HG03064 (cell line): Measurements from ENCODE around the gene SCAF8.
A peak's percentile ranks its signal among the peaks of the same experiment; 100 is the strongest.
"Not testable (repeated sequence)": the region's sequence is repeated elsewhere in the genome, so short reads cannot be mapped to it uniquely, and the experiment has no call there.

Experiments used
- ATAC-seq: cut with Tn5 transposase; IDR thresholded peaks from one replicate; pipeline ENCODE4 v1.9.1; 2021; ENCODE audit warnings: low read depth; ENCODE audit not compliant: unreplicated experiment

The SCAF8 gene

GRCh38 chr6:154733183-154733625 lies at the start of gene SCAF8:
Gene SCAF8 (plus strand): TSS chr6:154733416. CDS start chr6:154733901, 485 bp downstream.
- peak; percentile 82 for ATAC-seq

GRCh38 chr6:154683756-154684523 lies 49.3 kb upstream of the SCAF8 start:
- ATAC-seq = peak; percentile 83

DNA sequence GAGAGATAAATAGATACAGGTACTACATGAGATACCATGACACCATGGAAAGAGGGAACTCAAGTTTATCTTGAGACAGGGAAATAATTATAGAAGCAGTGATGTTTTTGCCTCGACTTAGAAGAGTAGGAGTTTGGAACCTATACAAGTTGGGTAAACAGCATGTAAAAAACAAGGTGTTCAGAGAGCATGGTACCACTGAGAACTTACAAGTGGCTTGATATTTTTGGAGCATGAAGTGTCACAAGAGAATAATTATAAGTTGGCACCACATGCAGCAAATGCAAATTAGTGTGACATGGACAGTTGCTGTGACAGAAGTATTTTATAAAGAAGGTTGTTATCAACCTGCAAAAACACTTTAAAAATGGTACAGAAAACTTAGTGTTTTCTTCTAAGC lies 47.1 kb upstream of the SCAF8 start:
- no peak for ATAC-seq

GRCh38 chr6:154689493-154690255 lies 43.5 kb upstream of the SCAF8 start:
- no peak for ATAC-seq

GRCh38 chr6:154690857-154691256 lies 42.4 kb upstream of the SCAF8 start:
- no peak for ATAC-seq

GRCh38 chr6:154696661-154697060 lies 36.6 kb upstream of the SCAF8 start:
- no peak for ATAC-seq

GRCh38 chr6:154703124-154703523 lies 30.1 kb upstream of the SCAF8 start:
- no peak for ATAC-seq

DNA sequence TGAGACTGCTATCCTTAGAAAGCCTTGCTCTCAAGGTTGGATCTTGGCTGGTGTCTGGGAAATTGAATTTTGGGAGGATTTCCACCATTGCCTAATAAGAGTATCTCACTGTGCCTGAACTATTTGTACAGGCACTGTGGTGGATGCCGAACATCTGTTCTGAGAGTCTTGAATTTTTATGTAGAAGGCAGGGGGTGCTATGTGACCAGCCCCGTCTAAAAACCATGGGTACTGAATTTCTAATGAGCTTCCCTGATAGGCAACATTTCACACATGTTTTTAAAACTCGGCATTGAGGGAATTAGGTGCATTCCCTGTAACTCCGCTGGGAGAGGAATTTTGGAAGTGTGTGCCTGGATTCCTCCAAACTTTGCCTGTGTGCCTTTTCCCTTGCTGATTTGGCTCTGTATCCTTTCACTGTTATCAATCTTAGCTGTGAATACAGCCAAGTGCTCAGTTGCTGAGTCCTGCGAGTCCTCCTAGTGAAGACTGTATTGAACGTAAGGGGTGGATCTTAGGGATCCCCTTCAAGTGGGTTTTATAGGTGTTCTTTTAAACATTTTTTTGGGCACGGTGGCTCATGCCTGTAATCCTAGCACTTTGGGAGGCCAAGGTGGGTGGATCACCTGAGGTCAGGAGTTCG lies 27.6 kb upstream of the SCAF8 start:
- no peak for ATAC-seq

DNA sequence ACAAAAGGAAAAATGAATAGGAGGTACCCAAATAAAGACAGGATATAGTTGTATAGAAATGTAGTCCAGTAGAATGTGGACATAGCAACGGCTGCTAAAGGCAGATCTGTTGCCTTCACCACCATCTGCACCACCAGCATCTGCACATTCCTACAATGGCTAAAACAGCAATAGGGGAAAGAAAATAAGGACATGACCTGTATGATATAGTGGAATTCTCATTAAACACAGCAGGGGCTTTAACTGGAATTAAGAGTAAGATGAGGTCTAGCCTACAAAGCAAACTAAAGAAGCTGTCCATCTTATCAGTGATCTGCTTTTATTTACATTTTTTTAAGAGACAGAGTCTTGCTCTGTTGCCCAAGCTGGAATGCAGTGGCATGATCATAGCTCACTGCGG lies 26.8 kb upstream of the SCAF8 start:
- ATAC-seq = no peak

DNA sequence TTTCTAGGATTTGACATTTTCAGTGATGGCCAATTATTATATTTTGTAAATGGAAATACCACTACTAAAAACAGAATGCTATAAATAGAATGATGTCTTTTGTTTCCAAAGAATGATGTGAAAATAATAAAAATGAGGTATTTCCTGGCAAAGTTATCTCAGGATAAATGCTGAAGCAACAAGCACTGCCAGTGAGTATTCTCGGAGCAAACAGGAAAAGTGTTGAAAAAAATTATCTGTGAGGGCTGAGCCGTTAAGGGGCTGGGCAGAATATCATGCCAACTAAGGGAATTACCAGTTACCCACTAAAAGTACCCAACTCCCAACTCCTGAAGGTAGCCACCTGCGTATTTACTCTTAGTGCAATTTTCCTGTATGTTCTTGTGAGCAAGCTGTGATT lies 23.6 kb upstream of the SCAF8 start:
- ATAC-seq = no peak

- ATAC-seq = no peak
Measured at GRCh38 chr6:154710689-154711088, 22.5 kb upstream of the SCAF8 start.

GRCh38 chr6:154715446-154715845 lies 17.8 kb upstream of the SCAF8 start:
- ATAC-seq = no peak

- not testable (repeated sequence) for ATAC-seq
Measured at GRCh38 chr6:154716350-154716749, 16.9 kb upstream of the SCAF8 start.

GRCh38 chr6:154719433-154719832 lies 13.8 kb upstream of the SCAF8 start:
- no peak for ATAC-seq

- ATAC-seq = no peak
Measured at GRCh38 chr6:154719854-154720253, 13.4 kb upstream of the SCAF8 start.

DNA sequence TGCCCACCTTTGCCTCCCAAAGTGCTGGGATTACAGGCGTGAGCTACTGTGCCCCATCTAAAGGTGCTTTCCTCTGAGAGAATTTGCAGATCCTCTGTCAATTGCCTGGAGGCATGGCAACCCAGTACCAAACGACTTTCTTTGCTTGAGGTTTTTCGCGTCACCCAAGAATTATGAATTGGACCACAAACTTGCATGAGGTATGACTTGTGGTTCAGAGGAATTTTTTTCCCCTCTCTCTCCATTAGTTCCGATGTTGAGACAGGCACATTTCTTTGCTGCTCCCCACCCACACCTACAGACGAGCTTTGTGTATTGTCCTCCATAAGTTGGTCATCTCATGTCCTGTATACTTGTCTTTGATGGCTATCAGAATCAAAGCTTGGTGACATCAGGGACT lies 11.8 kb upstream of the SCAF8 start:
- ATAC-seq = no peak

DNA sequence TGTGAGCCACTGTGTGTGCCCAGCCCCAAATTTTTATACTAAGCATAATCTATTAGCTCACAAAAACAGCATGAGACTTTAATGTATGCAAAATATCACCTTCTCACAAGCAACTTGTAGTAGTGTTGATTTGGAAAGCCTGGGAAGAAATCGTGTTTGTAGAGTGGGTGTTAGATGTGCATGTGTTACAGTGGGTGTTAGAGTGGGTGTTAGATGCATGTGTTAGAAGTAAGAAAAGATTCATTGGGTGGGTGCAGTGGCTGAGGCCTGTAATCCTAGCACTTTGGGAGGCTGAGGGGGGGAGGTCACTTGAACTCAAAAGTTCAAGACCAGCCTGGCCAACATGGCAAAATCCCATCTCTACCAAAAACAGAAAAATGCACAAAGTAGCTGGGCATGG lies 6.3 kb upstream of the SCAF8 start:
- no peak for ATAC-seq

- no peak for ATAC-seq
Measured at GRCh38 chr6:154731296-154732218, 1.7 kb upstream of the SCAF8 start.

DNA sequence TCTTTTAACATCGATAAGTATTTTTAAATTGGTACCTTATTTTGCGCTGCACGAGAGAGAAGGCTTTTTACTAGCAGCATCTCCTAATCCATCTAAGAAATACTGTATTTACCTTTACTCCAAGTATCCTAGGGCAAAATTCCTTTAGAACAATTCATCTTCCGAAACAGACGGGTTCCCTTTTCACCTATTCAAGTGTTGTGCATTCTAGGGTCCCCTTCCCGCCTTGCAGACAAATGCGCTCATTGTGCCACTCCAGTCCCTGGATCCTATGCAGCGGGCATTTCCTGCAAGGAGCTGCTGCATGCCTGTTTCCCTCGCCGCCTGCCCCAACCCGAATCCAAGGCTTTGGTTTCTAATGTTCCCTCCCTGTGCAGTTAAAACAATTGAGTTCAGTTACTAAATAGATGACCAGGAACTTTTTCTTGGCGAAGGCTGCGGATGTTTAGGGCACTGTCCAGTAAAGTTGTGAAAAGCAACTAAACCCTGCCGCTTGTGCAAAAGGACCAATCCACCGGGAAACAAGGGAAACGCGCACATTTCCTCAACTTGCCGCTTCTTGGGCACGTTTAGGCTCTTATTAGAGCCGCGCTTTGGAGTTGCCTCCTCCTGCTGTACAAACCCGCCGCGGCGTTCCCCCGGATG lies 556 bp upstream of the SCAF8 start:
- peak; percentile 5 for ATAC-seq
